ENCODE data around the gene LUZP2.

Gene LUZP2

DNA sequence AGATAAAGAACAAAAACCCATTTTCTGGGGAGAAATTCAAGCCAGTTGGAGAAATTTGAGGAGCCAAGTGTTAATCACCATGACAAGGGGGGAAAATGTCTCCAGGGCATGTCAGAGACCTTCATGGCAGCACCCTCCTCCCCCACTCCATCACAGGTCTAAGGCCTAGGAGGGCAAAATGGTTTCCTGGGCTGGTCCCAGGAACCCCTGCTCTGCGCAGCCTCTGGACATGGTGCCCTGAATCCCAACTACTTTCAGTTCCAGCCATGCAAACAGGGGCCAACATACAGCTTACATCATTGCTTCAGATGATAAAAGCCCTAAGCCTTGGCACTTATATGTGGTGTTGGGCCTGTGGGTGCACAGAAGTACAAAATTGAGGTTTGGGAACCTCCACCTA is 167.5 kb downstream of the LUZP2 start:
- no peak for DNase-seq (ENCODE audit: low spot score)
- TF ChIP-seq, protein P1, sequence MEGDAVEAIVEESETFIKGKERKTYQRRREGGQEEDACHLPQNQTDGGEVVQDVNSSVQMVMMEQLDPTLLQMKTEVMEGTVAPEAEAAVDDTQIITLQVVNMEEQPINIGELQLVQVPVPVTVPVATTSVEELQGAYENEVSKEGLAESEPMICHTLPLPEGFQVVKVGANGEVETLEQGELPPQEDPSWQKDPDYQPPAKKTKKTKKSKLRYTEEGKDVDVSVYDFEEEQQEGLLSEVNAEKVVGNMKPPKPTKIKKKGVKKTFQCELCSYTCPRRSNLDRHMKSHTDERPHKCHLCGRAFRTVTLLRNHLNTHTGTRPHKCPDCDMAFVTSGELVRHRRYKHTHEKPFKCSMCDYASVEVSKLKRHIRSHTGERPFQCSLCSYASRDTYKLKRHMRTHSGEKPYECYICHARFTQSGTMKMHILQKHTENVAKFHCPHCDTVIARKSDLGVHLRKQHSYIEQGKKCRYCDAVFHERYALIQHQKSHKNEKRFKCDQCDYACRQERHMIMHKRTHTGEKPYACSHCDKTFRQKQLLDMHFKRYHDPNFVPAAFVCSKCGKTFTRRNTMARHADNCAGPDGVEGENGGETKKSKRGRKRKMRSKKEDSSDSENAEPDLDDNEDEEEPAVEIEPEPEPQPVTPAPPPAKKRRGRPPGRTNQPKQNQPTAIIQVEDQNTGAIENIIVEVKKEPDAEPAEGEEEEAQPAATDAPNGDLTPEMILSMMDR (IDR thresholded peaks at IDR 0.05), result no peak
- Histone ChIP-seq H3K27ac (no peak overlapping the region), H3K4me3 (no peak overlapping the region)

DNA sequence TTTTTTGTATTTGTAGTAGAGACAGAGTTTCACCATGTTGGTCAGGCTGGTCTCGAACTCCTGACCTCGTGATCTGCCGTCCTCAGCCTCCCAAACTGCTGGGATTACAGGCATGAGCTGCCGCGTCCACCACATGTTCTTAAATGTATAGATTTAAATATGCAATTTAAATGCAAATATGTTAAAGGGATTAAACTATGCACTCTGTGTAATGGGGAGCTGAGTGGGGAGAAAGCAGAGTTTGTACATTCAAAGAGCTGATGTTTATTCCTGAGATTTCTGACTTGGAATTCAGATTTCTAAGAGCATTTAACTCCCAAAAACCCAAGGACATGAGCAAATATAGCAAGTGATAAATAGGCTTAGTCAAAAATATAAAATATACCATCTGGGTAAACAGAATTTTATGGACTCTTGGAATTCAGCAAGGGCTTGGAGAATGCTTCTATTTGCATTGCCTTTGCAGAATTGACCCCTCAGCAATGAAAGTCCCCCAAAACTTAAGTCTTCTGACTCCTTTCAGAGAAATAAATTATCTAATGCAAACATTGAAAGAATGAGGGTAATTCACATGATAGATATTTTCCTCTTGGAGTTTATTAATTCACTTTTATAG is 170.6 kb downstream of the LUZP2 start:
- TF ChIP-seq, protein P1 (IDR thresholded peaks at IDR 0.05), result no peak
- no peak overlapping the region for H3K27ac ChIP-seq
- no peak overlapping the region for H3K4me3 ChIP-seq
- no peak for DNase-seq (ENCODE audit: low spot score)

DNA sequence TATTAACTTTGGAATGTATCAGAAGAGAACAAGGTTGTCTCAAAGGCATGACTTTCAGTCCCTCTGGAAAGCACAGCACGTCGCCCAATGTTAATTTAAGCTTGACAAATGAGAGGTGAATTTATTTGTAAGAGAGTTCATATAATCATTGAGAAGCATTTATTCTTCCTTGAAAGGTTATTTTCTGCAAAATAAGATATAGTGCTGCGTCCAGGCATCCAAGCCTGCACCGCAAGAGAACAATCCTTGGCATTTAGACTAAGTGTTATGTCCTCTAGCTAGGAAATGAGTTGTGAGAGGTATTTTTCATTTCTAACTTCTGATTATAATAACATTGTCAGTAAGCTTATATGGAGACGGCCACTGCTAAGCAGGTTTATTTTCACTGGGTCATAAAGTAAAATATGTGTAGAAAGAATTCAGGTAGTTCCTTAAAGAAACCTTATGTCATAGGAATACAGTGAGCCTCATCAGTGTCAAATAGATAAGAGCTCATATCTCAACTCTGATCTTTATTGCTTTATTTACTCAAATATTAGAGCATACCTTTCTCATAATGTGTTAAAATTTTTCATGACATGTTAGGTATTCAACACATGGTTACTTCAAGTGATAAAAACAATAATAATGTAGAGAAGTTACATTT is 182.0 kb downstream of the LUZP2 start:
- TF ChIP-seq, protein P1 (IDR thresholded peaks at IDR 0.05), result no peak
- H3K27ac ChIP-seq, result no peak overlapping the region
- H3K4me3 ChIP-seq, result no peak overlapping the region
- DNase-seq (ENCODE audit: low spot score), result no peak

DNA sequence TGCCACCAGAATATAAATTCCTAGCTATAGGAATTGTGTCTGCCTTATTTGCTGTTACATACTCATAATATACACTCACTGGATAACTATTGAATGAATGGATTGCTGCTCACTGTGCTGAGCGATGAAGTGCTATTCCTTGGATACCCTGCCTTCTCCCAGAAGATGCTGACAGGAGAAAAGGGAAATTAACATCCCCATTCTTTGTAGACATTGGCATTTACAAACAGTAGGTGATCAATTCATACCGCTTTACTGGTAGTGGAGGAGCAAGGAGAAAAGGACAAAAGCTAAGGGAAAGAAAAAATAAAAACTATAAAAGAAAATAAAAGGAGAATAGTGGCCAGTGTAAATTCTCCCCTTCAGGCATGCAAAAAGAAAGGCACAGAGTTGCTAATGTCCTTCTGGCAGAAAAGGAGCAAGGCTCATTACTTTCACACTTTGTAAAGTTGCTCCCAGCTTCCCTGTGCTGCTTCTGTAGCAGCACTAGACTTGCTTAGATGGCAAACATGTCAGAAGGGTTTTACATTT is 183.0 kb downstream of the LUZP2 start:
- Histone ChIP-seq H3K4me3 (no peak overlapping the region), H3K27ac (no peak overlapping the region)
- DNase-seq (ENCODE audit: low spot score), result no peak
- TF ChIP-seq, protein P1 (IDR thresholded peaks at IDR 0.05), result no peak

DNA sequence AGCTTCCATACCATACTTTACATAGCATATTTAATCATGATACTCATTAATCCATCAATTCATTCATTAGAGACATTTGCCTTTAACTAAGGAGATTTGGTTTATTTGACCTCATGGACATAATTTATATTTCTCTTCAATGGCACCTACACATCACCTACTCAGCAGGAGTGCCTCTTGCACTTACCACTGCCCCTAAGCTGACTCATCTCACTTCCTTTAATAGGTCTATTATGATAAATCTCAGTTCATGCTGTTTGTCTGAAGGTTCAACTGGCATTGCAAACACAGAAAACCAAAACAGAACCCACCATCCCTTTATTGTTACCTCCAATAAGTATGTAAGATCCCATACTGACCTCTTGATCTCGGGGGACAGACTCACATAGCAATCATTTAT is 186.7 kb downstream of the LUZP2 start:
- H3K27ac ChIP-seq, result no peak overlapping the region
- H3K4me3 ChIP-seq, result no peak overlapping the region
- DNase-seq (ENCODE audit: low spot score), result no peak
- TF ChIP-seq, protein P1 (IDR thresholded peaks at IDR 0.05), result no peak

DNA sequence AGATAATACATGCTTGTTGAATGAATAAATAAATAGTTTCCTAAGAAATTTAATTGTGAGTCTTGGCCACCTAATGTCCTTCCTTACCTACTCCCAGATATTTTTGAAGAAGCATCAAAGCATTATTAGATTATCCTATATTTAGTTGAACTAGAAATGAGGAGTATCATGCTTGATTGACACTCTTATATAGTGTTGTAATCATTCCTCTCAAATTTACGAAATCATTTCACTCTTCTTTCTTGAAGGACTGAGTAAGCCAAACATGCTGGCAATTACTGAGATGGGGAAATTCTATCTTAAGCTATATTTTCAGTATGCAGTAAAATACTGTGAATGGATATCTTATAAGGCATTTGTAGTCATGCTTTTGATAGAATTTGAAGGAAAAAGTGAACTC is 189.0 kb downstream of the LUZP2 start:
- TF ChIP-seq, protein P1 (IDR thresholded peaks at IDR 0.05), result no peak
- no peak for DNase-seq (ENCODE audit: low spot score)
- Histone ChIP-seq H3K27ac (no peak overlapping the region), H3K4me3 (no peak overlapping the region)

All from coronary artery (tissue), 2 donors.